ENCODE data around the gene OTUD4.

The OTUD4 gene

DNA sequence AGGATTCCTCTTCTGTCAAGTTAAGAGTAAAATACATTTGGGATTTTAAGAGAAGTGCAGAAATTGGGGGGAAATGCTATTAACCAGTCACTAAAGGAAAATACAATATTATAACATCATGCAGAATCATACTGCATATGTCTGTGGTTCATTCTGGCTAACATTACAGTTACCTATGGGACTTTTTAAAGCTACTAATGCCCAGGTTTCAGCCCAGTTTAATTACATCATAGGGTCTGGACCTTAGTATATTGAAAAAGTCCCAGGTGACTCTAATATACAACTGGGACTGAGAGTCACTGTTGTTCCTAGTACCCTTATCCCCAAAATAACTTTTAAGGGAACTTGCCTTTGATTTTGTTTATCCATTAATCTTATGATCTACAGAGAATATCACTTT lies 72.3 kb downstream of the OTUD4 start:
- no peak for DNase-seq (ENCODE audit: low read depth, low spot score)

DNA sequence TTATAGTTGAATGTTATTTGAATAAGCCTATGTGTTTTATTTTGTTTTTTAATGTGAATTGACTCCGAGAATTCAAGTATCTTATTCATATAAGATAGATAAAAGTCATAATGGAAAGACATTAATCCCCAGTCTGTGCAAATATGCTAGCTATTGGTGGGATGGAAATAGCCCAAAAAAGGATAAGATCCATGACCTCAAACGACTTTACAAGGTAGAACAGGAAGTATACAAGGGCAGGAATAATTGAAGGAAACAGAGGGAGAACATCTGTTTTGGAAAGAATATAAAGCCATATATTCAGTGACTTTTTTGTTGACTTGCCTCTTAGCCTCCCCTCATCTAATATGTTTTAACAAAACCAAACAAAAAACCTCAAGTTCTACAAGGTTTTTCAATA lies 73.3 kb downstream of the OTUD4 start:
- DNase-seq (ENCODE audit: low read depth, low spot score) = no peak

DNA sequence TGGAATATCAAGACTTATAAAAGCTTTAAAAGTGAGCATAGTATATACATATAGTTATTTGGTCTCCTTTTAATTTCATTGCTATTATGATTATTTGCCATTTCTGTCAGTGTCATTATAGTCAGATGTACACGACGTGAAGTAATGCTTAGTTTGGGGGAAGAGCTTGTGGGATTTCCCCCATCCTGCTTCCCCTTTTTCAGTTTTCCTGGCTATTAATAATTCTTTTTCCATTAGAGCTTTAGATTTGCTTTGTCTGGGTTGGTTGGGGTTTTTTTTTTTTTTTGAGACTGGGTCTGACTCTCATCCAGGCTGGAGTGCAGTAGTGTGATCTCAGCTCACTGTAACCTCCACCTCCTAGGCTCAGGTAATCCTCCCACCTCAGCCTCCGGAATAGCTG lies 76.9 kb downstream of the OTUD4 start:
- DNase-seq (ENCODE audit: low read depth, low spot score) = no peak

DNA sequence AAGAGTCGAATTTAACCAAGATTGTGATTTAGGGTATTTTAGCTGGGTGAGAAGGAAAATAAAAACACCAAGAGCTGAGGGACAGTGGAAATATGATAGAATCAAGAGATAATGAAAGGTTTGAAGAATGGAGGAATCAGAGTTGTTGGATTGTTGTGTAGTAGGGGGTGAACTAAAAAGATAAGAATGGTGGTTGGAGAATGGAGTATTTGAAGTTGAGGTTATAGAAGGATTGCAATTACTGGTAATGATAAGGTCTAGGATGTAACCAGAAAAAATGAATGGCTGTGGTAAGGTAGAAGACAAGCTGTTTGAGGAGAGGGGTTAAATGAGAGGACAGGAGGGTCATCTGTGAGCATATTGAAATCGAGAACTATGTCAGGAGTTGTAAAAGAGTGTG lies 77.8 kb downstream of the OTUD4 start:
- no peak for DNase-seq (ENCODE audit: low read depth, low spot score)

DNA sequence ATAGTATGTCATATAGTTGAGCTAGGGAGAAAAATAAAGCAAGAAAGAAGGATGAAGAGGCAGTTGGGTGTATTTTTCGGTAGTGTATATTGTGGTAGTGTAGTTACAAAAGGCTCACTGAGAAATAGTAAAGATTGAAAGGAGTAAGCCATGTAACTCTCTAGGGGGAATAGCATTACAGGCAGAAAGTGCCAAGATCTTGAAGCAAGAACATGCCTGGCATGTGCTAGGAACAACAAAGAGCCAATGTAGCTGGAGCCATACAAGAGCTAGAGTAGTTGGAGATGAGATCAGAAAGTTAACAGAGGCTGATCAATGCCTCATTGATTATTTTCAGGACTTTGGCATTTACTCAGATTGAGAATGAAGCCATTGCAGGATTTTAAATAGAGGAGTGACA lies 79.3 kb downstream of the OTUD4 start:
- no peak for DNase-seq (ENCODE audit: low read depth, low spot score)

DNA sequence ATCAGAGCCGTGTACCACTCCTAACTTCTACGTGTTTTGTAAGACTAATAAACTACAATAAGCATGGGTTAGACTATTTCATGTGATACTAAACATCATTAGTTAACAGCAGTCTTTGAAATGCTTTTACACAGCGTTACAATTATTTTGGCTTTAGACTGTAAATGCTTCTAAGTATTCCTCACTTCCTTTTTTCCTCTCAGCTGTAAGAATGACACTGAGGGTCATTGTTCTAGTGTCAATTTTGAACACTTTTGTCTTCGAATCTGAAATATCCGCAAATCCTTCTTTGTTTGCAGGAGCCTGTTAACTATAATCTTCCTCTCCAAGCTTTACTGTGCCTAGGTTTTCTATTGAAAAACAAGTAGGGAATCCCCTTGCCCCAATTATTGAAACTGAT lies 80.7 kb downstream of the OTUD4 start:
- peak; percentile 11 for DNase-seq (ENCODE audit: low read depth, low spot score)

DNA sequence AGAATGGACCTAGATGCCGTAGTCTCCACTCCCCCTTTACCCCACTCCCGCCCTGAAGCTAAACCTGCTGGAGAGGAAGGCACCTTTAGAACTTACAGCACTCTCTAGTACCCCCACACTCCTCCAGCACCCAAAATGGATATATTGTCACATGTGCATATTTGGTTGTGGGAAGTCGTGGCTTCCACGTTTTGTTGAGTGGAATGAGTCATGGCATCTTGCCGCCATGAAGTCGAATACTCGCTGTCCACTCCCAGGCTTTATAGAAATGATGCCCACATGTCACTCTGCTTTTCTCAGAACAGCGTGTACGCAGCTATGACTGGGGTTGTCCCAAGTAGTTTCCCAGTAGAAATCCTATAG lies 81.7 kb downstream of the OTUD4 start:
- DNase-seq (ENCODE audit: low read depth, low spot score) = peak; percentile 69

DNA sequence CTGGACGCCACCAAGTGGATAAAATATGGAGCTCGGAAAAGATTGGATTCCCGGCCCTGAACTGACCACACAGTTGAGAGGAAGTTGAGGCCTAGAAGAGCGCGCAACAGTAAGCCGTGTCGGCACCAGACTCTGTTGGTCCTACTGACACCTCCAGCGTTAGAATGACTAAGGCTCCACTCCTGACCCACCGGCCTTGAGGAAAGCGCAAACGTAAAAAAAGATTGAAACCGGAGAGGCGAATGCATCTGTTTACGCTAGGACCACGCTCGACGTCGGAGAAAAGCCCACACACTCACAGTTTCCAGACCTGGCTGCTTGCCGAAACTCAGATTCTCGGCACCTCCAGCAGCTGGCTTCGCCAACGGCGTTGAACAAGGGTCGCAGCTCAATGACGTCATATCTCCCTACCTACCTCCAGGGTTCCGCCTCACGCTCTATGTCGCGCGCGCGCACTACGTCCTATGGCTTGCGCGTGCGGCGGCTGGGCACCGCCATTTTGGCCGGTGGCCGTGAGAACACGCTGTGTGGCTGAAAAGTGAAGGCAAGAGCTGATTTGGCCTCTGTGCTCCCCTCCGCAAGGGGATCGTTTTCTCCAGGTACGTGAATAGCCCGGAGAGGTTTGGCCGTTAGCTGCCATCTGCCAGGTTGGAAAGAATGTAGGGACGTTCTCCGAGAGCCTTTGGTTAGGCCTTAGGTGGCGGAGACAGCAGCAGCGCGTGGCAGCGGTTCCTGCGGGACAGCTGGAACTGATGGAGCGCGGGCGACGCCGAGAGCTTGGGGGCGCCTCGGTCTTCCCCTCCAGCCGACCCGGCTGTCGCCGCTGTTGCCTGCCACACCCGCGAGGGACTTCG lies 82.3 kb downstream of the OTUD4 start, which contains the start of the genes ABCE1 and ANAPC10:
Gene ABCE1 (plus strand): TSS at position 491 of the 854 bp plus-strand sequence. CDS start 6,102 bp downstream, outside the sequence.
Gene ANAPC10 (minus strand): TSS at position 376 of the 854 bp plus-strand sequence. CDS start 2,097 bp downstream, outside the sequence.
- DNase-seq (ENCODE audit: low read depth, low spot score) = peak; percentile 99

DNA sequence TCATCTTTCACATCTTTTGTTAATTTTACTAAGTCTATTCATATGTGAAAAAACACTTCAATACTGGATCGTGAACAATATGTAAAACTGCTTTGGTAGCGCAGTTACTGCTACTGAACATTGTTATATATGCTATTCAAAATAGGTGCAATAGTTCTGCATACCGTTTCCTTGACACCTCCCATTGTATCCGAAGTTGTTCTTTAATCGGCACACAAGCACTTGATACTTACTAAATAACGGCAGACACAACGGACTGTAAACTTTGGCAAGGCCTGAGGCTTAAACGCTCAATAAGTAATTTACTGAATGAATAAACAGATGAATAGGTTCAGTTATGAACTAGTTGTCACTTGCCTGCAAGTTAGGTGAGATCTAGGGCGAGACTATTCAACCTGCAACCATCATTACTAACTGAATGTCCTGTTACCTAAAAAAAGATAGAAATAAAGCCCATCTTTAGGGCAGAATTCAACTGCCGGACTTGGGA lies 83.0 kb downstream of the OTUD4 start:
- no peak for DNase-seq (ENCODE audit: low read depth, low spot score)

DNA sequence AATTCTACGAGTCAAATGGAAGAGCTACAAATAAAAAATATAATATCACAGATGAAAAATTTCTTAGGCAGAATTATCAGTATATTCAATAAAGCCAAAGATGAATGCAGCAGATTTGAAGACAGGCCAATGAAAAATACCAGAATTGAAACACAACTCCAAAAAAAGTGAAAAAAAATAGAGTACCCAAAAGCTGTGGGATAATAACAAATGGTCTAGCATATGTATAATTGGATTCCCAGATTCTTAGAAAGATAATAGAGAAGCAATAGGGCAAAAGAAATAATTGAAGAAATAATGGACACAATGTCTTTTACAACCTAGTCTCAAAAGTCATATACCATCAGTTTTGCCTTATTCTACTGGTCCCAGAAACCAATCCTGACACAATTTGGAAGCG lies 86.8 kb downstream of the OTUD4 start:
- no peak for DNase-seq (ENCODE audit: low read depth, low spot score)

DNA sequence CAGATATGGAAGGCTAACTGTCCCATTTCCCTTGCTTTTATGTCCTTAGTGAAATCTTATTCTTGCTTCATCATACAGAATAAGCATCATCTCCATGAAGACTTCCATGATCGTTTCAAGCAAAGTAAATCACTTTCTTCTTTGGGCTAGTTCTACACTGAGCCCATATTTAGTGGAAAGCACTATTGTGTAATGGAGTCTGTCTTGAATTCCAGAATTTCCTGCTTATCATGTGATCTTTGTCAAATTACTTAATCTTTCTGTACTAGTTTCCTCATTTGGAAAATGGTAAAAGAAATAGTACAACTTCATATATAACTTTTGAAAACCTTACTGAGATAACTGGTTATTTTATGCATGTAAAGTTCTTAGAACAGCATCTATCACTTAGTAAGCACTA lies 90.0 kb downstream of the OTUD4 start:
- DNase-seq (ENCODE audit: low read depth, low spot score) = no peak

DNA sequence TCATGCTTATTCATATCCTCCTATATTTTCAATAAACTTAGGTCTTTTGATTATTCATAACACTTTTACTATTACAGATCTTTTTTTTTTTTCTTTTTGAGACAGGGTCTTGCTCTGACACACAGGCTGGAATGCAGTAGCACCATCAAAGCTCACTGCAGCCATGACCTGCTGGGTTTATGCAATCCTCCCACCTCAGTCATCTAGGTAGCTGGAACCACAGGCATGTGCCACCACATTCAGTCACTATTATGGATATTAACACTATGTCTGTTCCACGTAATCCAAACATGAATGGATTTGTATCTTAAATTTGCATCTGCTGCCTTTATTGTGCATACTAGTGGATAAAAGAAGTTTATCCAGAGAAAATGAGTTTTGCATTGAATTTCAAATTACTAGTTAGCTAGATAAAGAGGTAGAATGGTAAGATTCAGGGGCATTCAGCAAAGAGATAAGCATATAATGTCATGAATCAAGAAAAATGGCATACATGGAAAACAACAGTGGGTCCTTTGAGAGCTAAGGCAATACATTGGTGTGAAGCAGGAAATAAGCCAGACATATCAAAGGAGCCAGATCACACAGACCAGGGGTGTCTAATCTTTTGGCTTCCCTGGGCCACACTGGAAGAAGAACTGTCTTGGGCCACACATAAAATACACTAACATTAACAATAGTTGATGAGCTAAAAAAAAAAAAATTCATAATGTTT lies 96.3 kb downstream of the OTUD4 start:
- DNase-seq (ENCODE audit: low read depth, low spot score) = peak; percentile 84
